ENCODE measurements around the gene RAB3GAP2. TPM values are rescaled to one million over a fixed set of nuclear protein-coding genes. Genes with fewer than 3 reads are reported as not detected.

RAB3GAP2 gene
- total and polyA plus RNA-seq, 12 donors: 5.7 to 35.8 (median 27.6) TPM

GRCh38 chr1:220318673-220319072, 46.4 kb upstream of the RAB3GAP2 start:
- no peaks in the 10 kb centered on the region for H3K9me3 ChIP-seq
- no peaks in the 10 kb centered on the region for H3K36me3 ChIP-seq
- WGBS, 2 donors: 47 to 49% methylated on average over 1 of the region's 1 CpG
- ATAC-seq (peak in 7 of 8 donors; percentile 63 to 95 (median 81)), DNase-seq (no peak)
- TF ChIP-seq CTCF (IDR thresholded peaks at IDR 0.05): no peak
- peaks cover 0 to 29% (median 9%) of the 10 kb centered on the region in 9 donors for H3K4me1 ChIP-seq
- no peaks in the 10 kb centered on the region for H3K27me3 ChIP-seq
- peak overlapping the region in 2 of 10 donors; percentile 47 to 60 for H3K27ac ChIP-seq
- intact Hi-C loops (cut with DNase I): no loop called here
- H3K4me3 ChIP-seq: no peak overlapping the region

GRCh38 chr1:220317161-220317560, 44.9 kb upstream of the RAB3GAP2 start:
- no peaks in the 10 kb centered on the region for H3K36me3 ChIP-seq
- TF ChIP-seq CTCF (IDR thresholded peaks at IDR 0.05): no peak
- WGBS, 2 donors: 64 to 81% methylated on average over 4 of the region's 4 CpGs
- no peak overlapping the region for H3K4me3 ChIP-seq
- no peaks in the 10 kb centered on the region for H3K27me3 ChIP-seq
- peaks cover 0 to 26% (median 9%) of the 10 kb centered on the region in 9 donors for H3K4me1 ChIP-seq
- no peak overlapping the region for H3K27ac ChIP-seq
- DNase-seq (no peak), ATAC-seq (no peak)
- H3K9me3 ChIP-seq: no peaks in the 10 kb centered on the region
- intact Hi-C loops (cut with DNase I): no loop called here

GRCh38 chr1:220316305-220316704, 44.1 kb upstream of the RAB3GAP2 start:
- WGBS, 2 donors: 89 to 98% methylated on average over 3 of the region's 3 CpGs
- Histone ChIP-seq H3K27me3 (no peaks in the 10 kb centered on the region), H3K9me3 (no peaks in the 10 kb centered on the region), H3K4me3 (no peak overlapping the region), H3K36me3 (no peaks in the 10 kb centered on the region), H3K4me1 (peaks cover 0 to 26% (median 9%) of the 10 kb centered on the region in 9 donors), H3K27ac (no peak overlapping the region)
- ATAC-seq (no peak), DNase-seq (no peak)
- TF ChIP-seq CTCF (IDR thresholded peaks at IDR 0.05): no peak
- intact Hi-C loops (cut with DNase I): no loop called here

GRCh38 chr1:220315070-220315839, 43.0 kb upstream of the RAB3GAP2 start:
- intact Hi-C loops (cut with DNase I): no loop called here
- 36 to 54% methylated on average over 4 of the region's 4 CpGs for whole genome bisulfite sequencing, 2 donors

More at GRCh38 chr1:220315070-220315839, 43.0 kb upstream of the RAB3GAP2 start:
- H3K27ac ChIP-seq: no peak overlapping the region
- H3K9me3 ChIP-seq: no peaks in the 10 kb centered on the region
- H3K36me3 ChIP-seq: no peaks in the 10 kb centered on the region
- H3K4me3 ChIP-seq: no peak overlapping the region
- H3K27me3 ChIP-seq: no peaks in the 10 kb centered on the region
- peaks cover 0 to 26% (median 9%) of the 10 kb centered on the region in 9 donors for H3K4me1 ChIP-seq
- no peak for DNase-seq
- TF ChIP-seq CTCF (IDR thresholded peaks at IDR 0.05): no peak
- peak in 5 of 8 donors; percentile 22 to 90 (median 57) for ATAC-seq
